ENCODE results near the gene HMX1.
A peak's percentile ranks its signal among the peaks of the same experiment; 100 is the strongest.

Gene HMX1

DNA sequence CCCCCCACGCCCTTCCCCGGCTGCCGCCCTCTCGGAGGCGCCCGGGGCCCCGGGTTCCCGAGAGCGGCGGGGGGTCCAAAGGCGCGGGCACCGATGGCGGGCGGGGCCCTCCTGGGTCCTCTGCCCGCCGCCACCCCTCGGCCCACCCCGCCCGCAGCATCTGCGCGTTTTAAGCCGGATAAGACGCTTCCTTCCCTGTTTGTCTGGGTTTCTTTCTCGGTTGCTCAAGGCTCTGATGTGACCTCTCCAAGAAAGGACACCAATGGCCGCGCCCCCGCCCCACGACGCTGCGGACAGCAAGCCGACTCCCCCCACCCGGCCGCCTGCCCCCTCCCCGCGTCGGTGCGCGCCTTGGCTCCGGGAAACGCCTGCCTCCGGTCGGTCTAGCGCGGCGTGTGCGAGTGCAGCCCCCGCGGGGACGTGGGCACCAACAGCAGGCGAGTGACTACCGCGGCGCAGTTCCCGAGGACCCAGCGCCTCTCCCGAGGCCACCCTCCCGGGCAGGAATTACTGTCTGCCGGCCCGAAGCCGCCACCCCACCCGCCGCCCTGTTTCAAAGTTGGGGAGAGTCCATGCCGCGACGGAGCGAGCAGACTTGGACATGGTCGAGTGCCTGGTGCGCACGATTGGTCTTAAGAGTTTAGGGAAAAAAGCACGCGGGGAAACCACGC, 21.1 kb upstream of the HMX1 start:
- peak; percentile 47 for DNase-seq
- Mint-ChIP-seq H3K4me1 (peaks cover 18% of the 10 kb centered on the region), H3K4me3 (peak overlapping the region; percentile 68), H3K9me3 (peaks cover 3% of the 10 kb centered on the region), H3K27me3 (ENCODE audit: low read depth, poor library complexity) (peaks cover 100% of the 10 kb centered on the region), H3K36me3 (ENCODE audit: low read depth) (no peaks in the 10 kb centered on the region), H3K27ac (no peak overlapping the region)
- TF ChIP-seq, protein P1, sequence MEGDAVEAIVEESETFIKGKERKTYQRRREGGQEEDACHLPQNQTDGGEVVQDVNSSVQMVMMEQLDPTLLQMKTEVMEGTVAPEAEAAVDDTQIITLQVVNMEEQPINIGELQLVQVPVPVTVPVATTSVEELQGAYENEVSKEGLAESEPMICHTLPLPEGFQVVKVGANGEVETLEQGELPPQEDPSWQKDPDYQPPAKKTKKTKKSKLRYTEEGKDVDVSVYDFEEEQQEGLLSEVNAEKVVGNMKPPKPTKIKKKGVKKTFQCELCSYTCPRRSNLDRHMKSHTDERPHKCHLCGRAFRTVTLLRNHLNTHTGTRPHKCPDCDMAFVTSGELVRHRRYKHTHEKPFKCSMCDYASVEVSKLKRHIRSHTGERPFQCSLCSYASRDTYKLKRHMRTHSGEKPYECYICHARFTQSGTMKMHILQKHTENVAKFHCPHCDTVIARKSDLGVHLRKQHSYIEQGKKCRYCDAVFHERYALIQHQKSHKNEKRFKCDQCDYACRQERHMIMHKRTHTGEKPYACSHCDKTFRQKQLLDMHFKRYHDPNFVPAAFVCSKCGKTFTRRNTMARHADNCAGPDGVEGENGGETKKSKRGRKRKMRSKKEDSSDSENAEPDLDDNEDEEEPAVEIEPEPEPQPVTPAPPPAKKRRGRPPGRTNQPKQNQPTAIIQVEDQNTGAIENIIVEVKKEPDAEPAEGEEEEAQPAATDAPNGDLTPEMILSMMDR (IDR thresholded peaks at IDR 0.05) = no peak

DNA sequence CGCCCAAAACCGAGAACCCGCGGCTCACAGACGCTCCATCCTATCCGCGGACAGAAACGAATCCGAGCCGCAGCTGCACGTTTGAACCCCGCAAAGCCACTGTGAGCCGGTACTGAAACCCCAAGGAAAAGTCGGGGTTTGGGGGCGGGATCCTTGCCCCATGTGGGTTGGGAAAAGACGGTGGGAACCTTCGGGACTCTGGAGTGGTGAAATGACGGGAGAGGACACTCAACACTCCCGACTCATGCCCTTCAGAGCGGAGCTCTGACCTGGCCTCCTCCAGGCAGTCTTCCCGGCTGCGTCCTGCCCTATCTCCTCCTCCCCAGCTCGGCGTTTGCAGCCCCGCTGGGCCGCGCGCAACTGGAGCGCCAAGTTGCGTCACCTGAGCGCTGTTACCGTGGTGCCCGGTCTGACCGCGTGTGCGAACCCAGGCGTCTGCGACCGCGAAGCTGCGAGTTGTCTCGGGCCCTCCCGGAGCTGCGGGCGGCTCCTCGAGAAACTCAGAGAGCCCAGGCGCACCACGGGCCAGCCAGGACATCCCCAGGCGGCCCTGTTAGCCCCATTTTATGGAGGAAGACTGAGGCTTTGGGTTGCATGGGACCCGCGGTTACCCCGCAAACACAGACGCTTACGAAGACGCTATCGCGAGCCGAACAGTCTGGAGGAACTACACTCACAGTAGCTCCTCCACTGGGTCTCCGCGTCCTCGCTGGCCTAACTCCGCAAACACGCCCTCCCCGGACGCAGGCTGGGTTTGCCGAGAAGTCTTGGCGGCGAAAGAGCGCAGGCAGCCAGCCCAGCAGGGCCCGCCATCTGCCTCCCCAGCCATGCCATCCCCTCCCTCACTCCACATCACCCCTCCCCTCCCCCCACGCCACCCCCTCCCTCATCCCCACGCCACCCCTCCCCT, 20.3 kb upstream of the HMX1 start:
- Mint-ChIP-seq H3K27me3 (ENCODE audit: low read depth, poor library complexity) (peaks cover 100% of the 10 kb centered on the region), H3K27ac (no peak overlapping the region), H3K4me1 (peaks cover 18% of the 10 kb centered on the region), H3K4me3 (peak overlapping the region; percentile 54), H3K36me3 (ENCODE audit: low read depth) (no peaks in the 10 kb centered on the region), H3K9me3 (peaks cover 7% of the 10 kb centered on the region)
- TF ChIP-seq, protein P1 (IDR thresholded peaks at IDR 0.05) = no peak
- DNase-seq = peak; percentile 34

DNA sequence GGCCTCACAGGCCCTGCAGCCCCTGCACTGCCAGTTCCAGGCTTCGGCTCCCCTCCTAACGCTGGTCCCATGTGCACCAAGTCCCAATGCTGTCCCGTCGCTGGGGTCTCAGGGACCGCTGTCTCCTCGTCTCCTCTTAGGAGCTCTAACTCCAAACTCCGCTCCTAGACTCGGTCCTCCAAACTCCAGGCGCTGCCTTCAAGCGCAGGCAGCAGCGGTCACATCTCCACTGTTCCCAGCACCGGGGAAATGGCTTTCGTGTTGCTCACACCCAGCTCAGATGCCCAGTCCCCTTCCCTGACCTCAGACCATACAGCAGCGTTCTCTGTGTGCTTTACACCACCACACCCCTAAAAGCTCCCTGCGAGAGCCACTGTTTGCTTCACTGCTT, 19.6 kb upstream of the HMX1 start:
- no peak for DNase-seq
- peaks cover 100% of the 10 kb centered on the region for H3K27me3 Mint-ChIP-seq (ENCODE audit: low read depth, poor library complexity)
- no peaks in the 10 kb centered on the region for H3K36me3 Mint-ChIP-seq (ENCODE audit: low read depth)
- peaks cover 18% of the 10 kb centered on the region for H3K4me1 Mint-ChIP-seq
- peak overlapping the region; percentile 53 for H3K4me3 Mint-ChIP-seq
- peaks cover 7% of the 10 kb centered on the region for H3K9me3 Mint-ChIP-seq
- H3K27ac Mint-ChIP-seq = no peak overlapping the region
- TF ChIP-seq, protein P1 (IDR thresholded peaks at IDR 0.05) = no peak

DNA sequence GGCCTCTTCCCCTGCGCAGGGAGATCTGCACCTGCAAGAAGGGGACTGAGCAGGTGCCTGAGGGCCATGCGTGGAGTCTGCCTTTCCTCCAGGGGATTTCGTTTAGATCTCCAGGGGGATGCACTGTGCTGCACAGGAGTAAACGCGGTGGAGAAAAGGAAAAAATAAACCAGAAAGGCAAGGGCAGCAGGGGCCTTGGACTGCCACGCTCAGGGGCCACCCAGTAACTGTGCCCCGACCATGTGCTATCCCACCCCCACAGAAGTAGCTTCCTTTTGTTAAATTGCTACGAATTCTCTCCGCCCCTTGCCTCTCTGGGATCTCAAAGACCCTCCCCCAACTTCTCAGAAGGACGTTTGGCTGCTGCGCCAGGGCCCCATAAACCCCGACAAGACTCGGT, 17.2 kb upstream of the HMX1 start:
- Mint-ChIP-seq H3K4me1 (peaks cover 11% of the 10 kb centered on the region), H3K27me3 (ENCODE audit: low read depth, poor library complexity) (peaks cover 100% of the 10 kb centered on the region), H3K36me3 (ENCODE audit: low read depth) (no peaks in the 10 kb centered on the region), H3K9me3 (peaks cover 7% of the 10 kb centered on the region), H3K4me3 (no peak overlapping the region), H3K27ac (no peak overlapping the region)
- TF ChIP-seq, protein P1 (IDR thresholded peaks at IDR 0.05) = no peak
- no peak for DNase-seq

DNA sequence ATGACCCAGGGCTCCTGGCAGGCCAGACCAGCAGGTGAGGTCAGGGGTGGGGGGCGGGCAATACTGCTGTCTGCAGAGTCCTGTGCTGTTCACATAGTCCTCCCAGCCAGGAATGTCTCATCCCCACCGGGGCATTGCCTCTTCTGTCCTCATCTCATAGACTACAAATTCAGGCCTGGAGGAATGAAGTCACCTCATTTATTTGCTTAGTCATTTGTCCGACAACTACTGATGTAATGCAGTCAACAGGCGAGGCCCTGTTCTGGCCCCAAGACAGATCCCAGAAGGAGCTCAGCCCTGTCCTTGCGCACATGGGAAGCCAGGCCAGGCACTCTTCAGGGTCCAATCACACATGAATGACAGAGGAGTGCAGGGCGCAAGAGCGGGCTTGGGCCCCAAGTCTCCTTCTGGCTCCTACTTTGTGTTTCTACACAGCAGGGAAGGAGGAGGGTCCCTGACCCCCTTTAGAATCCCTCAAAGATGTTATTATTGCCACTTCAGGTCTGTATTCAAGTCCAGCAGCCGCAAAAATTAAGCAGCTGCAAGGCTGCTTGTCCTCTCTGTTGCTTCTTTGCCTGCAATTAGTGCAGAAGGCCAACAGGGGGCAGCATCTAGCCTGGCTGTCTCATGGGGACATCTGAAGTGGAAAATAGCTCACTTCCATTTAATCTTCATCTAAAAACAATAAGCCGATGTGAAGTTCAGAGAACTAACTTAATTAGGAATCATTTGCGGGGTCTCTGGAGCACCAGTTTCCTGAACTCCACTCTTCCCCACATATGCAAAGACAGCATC, 15.2 kb upstream of the HMX1 start:
- H3K27me3 Mint-ChIP-seq (ENCODE audit: low read depth, poor library complexity) = peaks cover 99% of the 10 kb centered on the region
- H3K27ac Mint-ChIP-seq = no peak overlapping the region
- peaks cover 6% of the 10 kb centered on the region for H3K4me1 Mint-ChIP-seq
- H3K36me3 Mint-ChIP-seq (ENCODE audit: low read depth) = no peaks in the 10 kb centered on the region
- peaks cover 7% of the 10 kb centered on the region for H3K9me3 Mint-ChIP-seq
- no peak overlapping the region for H3K4me3 Mint-ChIP-seq
- TF ChIP-seq, protein P1 (IDR thresholded peaks at IDR 0.05) = peak; percentile 44
- no peak for DNase-seq
